ENCODE measurements around the gene TSC22D4.

GRCh38 chr7:100519580-100519979, 40.6 kb upstream of the TSC22D4 start:
- TF ChIP-seq CTCF (IDR thresholded peaks at IDR 0.05; ENCODE audit: low read depth, low read length) (no peak), EZH2phosphoT487 (IDR thresholded peaks at IDR 0.05; ENCODE audit: low read depth) (no peak)
